NCI-H2227 (cell line): Measurements from ENCODE around the gene LRCOL1.

Experiments used
- DNase-seq: peaks from one replicate; lab custom pipeline; 2025; ENCODE audit not compliant: unreplicated experiment; lab: John Stamatoyannopoulos, UW

LRCOL1 gene

DNA sequence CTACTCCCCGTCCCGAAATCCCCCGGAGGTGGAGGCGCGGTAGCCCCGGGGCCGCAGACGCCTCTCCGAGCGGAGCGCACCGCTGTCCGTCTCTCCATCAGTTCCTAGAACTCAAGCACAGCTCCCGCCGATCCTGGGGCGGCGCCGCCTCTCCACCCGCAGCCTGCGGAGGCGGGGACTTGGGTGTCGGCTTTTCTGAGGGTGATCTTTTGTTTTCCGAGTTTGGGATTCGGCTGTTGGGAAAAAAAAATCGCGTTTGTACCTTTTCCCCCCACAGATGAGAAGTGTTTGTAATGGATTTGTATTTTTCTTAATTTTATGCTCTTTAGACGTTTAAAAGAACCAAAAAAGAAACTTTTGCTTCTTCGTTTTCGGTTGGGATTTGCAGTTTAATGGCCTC is 26.6 kb downstream of the LRCOL1 start:
- no peak for DNase-seq

- no peak for DNase-seq
These were observed 27.0 kb downstream of the LRCOL1 start for GRCh38 chr12:132583411-132583710.

DNA sequence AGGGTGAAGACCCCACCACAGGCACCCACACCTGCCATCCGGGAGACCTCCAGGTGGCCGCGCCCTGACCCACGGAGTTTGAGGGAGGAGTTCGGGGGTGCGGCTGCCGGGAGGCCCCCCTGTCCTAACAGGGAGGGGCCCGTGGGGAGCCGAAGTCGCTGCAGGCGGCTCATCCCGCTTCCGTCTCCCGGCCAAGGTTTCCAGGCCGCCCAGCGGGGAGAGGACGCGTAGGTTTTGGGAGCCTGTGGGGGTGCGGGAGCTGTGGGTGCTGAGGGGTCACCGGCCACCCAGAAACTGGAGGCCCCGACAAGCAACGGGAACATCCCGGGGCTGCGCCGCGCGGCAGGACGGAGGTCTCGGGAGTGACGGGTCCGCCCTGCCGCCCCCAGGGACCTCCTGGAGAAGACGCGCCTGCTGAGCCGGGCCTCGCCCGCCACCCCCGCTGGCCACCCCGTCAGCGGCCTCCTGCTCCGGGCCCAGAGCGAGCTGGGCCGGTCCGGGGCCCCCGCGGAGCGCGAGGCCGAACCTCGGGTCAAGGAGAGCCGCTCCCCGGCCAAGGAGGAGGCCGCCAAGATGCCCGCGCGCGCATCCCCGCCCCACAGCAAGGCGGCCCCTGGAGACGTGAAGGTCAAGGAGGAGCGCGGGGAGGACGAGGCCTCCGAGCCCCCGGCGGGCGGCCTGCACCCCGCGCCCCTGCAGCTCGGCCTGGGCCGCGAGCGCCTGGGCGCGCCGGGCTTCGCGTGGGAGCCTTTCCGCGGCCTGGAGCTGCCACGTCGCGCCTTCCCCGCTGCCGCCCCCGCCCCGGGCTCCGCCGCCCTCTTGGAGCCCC is 27.6 kb downstream of the LRCOL1 start:
- no peak for DNase-seq

DNA sequence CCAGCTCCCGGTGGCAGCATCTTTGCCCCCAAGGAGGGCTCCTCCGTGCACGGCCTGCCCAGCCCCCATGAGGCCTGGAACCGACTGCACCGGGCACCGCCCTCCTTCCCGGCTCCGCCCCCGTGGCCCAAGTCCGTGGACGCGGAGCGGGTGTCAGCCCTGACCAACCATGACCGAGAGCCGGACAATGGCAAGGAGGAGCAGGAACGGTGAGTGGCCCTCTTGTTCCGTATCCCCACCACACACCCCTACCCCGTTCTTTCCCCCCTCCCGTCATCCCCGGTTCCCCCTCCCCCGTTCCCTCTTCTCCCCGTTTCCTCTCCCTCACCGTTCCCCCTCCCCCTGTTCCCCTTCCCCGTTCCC is 28.3 kb downstream of the LRCOL1 start:
- no peak for DNase-seq

DNA sequence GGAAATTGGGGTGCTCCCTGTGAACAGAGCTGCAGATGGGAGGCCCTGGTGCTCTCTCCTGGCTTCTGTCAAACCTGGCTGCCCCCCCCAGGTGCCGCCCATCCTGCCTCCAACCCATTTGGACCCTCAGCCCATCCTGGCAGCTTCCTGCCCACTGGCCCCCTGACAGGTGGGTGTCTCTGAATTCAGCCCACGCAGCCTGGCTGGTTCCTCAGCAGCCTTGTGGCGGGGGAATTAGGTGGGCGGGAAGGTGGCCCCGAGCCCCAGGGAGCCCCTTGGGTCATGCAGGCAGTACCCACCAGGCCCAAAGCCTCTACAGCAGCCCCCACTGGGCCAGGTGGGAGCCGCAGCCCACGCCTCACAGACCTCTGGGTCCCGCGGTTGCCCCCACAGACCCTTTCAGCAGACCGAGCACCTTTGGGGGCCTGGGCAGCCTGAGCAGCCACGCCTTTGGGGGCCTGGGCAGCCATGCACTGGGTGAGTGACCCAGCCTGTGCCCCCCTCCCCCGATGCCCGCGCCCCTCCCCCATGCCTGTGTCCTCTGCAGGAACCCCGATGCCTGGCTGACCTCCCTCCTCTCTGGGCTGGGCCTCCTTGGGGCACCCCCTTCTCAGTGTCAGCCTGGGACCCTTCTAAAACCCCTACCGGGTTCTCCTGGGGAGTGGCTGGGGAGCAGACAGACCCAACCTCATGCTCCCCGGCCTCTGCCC is 28.9 kb downstream of the LRCOL1 start:
- DNase-seq = no peak

DNA sequence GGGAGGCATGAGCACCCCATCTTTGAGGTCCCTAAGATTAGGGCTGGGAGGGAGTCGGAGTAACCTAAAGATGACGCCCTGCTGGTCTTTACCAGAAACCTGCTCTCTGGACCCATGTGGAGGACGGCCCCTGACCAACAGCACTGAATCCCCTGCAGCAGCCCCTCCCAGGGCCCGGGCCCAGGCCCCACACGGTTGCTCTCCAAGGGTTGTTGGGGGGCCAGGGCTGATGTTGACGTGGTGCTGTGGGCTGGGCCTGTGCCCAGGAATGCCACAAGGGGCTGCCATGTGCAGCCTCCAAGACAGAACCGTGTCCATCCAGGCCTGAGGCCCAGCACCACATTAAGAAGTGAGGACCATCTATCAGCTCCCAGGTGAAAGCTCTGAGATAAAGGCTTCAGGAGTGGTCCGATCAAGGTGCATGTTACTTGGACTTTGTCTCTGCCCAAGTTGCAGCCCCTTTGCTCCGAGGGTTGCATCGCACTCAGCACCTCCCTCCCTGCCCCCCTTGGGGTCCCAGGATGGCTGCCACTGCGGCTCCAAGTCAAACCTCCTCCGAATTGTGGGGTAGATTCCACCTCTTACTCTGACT is 29.6 kb downstream of the LRCOL1 start:
- DNase-seq = no peak

DNA sequence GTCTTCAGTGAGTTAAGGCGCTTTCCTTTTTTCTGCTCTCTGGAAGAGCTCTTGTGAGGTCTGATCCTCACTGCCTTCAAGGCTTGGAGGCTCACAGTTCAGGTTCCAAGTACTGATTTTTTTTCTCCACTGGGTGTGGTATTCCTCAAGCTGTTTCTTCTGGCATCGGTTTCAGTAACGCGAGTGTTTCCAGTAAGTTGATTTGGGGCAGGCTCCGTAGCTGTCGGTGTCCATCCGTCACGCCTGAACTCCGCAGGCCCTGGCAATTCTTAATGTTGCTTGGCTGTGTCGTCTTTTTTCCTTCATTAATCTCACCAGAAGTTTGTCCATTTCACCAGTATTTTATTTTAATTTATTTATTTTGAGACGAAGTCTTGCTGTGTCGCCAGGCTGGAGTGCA is 30.6 kb downstream of the LRCOL1 start:
- no peak for DNase-seq

DNA sequence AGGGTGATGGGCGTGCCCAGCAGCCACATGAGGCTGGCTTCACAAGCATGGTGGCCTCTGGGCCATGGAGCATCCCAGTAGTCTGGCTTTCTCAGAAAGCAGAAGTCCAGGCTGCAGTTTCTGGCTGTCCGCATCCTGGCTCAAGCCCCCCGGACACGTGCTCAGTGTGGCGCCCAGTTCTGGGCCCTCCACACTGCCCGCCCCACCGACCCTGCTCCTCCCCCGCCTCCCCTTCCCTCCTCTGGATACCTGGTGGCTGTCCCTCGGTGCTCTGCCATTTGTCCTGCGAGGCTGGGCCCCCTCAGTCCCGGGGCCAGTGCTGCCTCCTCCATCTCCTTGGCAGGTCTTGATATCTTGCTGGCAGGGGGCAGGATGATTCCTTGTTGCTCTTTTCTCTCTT is 31.6 kb downstream of the LRCOL1 start:
- DNase-seq = no peak

DNA sequence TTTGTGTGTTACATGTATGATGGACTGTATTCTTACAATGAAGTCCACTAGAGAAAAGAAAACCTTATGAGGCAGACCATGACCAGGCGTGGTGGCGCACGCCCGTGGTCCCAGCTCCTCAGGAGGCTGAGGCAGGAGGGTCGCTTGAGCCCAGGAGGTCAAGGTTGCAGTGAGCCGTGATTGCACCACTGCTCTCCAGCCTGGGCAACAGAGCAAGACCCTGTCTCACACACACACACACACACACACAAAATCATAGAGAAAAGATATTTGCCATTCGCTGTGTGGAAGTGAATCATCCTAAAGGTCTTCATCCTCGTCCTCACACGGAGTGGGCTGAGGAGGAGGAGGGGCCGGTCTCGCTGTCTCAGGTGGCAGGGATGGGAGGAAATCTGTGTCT is 32.3 kb downstream of the LRCOL1 start:
- DNase-seq = no peak

GRCh38 chr12:132577191-132577920 is 33.0 kb downstream of the LRCOL1 start:
- no peak for DNase-seq

- DNase-seq = no peak
These were observed 33.7 kb downstream of the LRCOL1 start for GRCh38 chr12:132576701-132577100.

- DNase-seq = no peak
These were observed 34.7 kb downstream of the LRCOL1 start for GRCh38 chr12:132575661-132576060.

- no peak for DNase-seq
These were observed 35.9 kb downstream of the LRCOL1 start for GRCh38 chr12:132574271-132574996.

- DNase-seq = no peak
These were observed 37.3 kb downstream of the LRCOL1 start for GRCh38 chr12:132572801-132573760.

DNA sequence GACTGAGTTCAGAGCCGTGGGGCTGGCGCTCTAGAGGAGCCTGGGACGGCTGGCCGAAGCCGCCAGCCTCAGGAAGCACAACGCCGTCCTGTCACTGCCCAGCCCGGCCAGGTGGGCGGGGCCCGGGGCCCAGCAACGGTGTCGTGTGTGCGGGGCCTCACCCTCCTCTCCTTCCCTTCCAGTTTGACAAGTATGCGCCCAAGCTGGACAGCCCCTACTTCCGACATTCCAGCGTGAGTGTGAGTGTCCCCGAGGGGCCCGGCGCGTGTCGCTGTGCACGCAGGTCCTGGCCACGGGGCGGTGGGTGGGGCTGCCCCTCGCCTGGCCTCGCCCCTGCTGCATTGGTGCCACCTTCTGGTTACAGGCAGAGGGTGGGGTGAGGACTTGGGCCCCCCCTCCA is 38.3 kb downstream of the LRCOL1 start:
- no peak for DNase-seq

- DNase-seq = no peak
These were observed 38.8 kb downstream of the LRCOL1 start for GRCh38 chr12:132571598-132571997.

DNA sequence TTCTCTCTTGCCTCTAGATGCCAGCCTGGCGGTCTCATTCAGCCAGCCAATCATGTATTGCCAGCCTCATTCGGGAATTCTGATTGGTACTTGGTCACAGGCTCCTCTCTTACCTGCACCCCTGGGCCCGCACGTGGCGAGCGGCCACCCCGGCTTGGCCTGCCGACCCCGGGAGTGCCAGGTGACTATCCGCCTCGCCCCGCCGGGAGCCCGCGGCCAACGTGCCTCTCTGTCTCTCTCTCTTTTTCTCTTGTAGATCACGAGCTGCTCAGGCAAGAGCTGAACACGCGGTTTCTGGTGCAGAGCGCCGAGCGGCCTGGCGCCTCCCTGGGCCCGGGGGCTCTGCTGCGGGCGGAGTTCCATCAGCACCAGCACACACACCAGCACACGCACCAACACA is 39.3 kb downstream of the LRCOL1 start:
- DNase-seq = no peak

- no peak for DNase-seq
These were observed 39.7 kb downstream of the LRCOL1 start for GRCh38 chr12:132570635-132571034.

DNA sequence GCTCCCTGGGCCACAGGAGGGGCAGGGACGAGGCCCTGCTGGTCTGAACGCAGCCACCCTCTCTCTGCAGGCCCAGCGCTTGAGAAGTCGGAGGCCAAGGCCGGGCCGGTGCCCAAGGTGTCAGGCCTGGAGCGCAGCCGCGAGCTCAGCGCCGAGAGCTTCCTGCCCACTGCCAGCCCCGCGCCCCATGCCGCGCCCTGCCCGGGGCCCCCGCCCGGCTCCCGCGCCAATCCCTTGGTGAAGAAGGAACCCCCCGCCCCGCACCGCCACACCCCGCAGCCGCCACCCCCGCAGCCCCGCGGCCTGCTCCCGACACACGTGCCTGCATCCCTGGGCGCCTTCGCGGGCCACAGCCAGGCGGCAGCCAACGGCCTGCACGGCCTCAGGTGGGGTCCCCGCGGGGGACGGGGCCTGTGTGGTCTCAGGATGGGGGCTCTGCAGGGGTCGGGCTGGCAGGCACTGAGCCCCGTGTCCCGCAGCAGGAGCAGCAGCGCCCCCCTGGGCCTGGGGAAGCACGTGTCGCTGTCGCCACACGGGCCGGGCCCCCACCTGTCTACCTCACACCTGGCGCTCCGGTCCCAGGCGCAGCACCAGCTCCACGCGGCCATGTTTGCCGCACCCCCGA is 40.4 kb downstream of the LRCOL1 start:
- DNase-seq = no peak
